Nucleus accumbens (tissue), 56 donors: ENCODE measurements around the gene PRR4.

Source experiments
- DNase-seq, 56 donors: peaks; one replicate each; lab custom pipeline; 2025; lab: John Stamatoyannopoulos, UW

Gene PRR4

GRCh38 chr12:10849425-10849878, at the start of gene PRR4:
Gene PRR4, minus strand, starts transcription at chr12:10849475. Its CDS starts 38 bp downstream, at chr12:10849437.
- DNase-seq = no peak

- no peak for DNase-seq
These were observed 47.6 kb upstream of the PRR4 start for GRCh38 chr12:10896854-10897253.

- no peak for DNase-seq
These were observed 42.7 kb upstream of the PRR4 start for GRCh38 chr12:10891937-10892336.

- no peak for DNase-seq
These were observed 40.0 kb upstream of the PRR4 start for GRCh38 chr12:10889226-10889625.

- no peak for DNase-seq
These were observed 34.9 kb upstream of the PRR4 start, which contains the start of gene PRH1 for GRCh38 chr12:10884086-10884725. Gene PRH1, minus strand, starts transcription at chr12:10884255. Its CDS starts 38 bp downstream, at chr12:10884217.

GRCh38 chr12:10873378-10873777, 24.1 kb upstream of the PRR4 start:
- DNase-seq = no peak

- no peak for DNase-seq
These were observed 18.1 kb upstream of the PRR4 start for GRCh38 chr12:10867381-10867780.

GRCh38 chr12:10863512-10864218, 14.4 kb upstream of the PRR4 start:
- DNase-seq = no peak

GRCh38 chr12:10861366-10861765, 12.1 kb upstream of the PRR4 start:
- no peak for DNase-seq

GRCh38 chr12:10855807-10856206, 6.5 kb upstream of the PRR4 start:
- no peak for DNase-seq

- DNase-seq = no peak
These were observed 4.5 kb upstream of the PRR4 start for GRCh38 chr12:10853776-10854175.

GRCh38 chr12:10851243-10851858, 2.1 kb upstream of the PRR4 start:
- DNase-seq = no peak

- DNase-seq = no peak
These were observed 1.5 kb downstream of the PRR4 start for GRCh38 chr12:10847744-10848143.

- no peak for DNase-seq
These were observed 6.4 kb downstream of the PRR4 start for GRCh38 chr12:10842862-10843261.

GRCh38 chr12:10838461-10838860, 10.8 kb downstream of the PRR4 start:
- no peak for DNase-seq

- DNase-seq = no peak
These were observed 19.3 kb downstream of the PRR4 start for GRCh38 chr12:10829994-10830393.

- no peak for DNase-seq
These were observed 23.0 kb downstream of the PRR4 start, which contains the start of gene TAS2R10 for GRCh38 chr12:10826258-10826657. Gene TAS2R10, minus strand, starts transcription at chr12:10826358. Its CDS starts 89 bp downstream, at chr12:10826269.

- DNase-seq = no peak
These were observed 24.3 kb downstream of the PRR4 start for GRCh38 chr12:10824957-10825356.

- DNase-seq = no peak
These were observed 37.3 kb downstream of the PRR4 start for GRCh38 chr12:10811883-10812536.

- DNase-seq = no peak
These were observed 39.2 kb downstream of the PRR4 start, which contains the start of gene TAS2R9 for GRCh38 chr12:10810068-10810467. Gene TAS2R9, minus strand, starts transcription at chr12:10810168. Its CDS starts 93 bp downstream, at chr12:10810075.

- no peak for DNase-seq
These were observed 42.1 kb downstream of the PRR4 start, which contains the start of gene TAS2R8 for GRCh38 chr12:10807186-10807585. Gene TAS2R8, minus strand, starts transcription at chr12:10807286. Its CDS starts 306 bp downstream, at chr12:10806980.
